ENCODE results near the gene PPP3CA. TPM values are rescaled to one million over a fixed set of nuclear protein-coding genes. Genes with fewer than 3 reads are reported as not detected.

PPP3CA gene
- total and polyA plus RNA-seq, 2 of the 8 experiments (the other 6 are each of a cell fraction or from before 2014, with no cell fraction given), result 7.9 to 35.0 TPM

GRCh38 chr4:101119141-101119540, 228.2 kb downstream of the PPP3CA start:
- H3K4me1 ChIP-seq (replicated peaks in 1 of 4; ENCODE audit: control insufficient read depth in 3 of 4, insufficient read depth in 4 of 4, low read length in 3 of 4), result no peaks in the 10 kb centered on the region
- POLR2A ChIA-PET (ENCODE audit: partially characterized antibody), result no interaction called here
- FAIRE-seq (peak; percentile 79), DNase-seq (ENCODE audit: low read depth in 1 of 2, low spot score in 2 of 2) (no peak)
- H4K5ac ChIP-seq (ENCODE audit: insufficient read length, low read depth, low read length), result no peak overlapping the region
- H3K56ac ChIP-seq (replicated peaks; ENCODE audit: insufficient read length, low read depth, low read length), result no peak overlapping the region
- no peaks in the 10 kb centered on the region for H3K79me1 ChIP-seq (ENCODE audit: low read depth, low read length)
- H3K4me3 ChIP-seq (ENCODE audit: extremely low read depth in 1 of 4, insufficient read depth in 2 of 4, low read depth in 3 of 4, low read length in 4 of 4), result no peak overlapping the region
- H3K4me2 ChIP-seq (ENCODE audit: insufficient read depth in 1 of 2, low read depth in 2 of 2, low read length in 2 of 2), result no peak overlapping the region
- no peak overlapping the region for H2BK15ac ChIP-seq (ENCODE audit: low read length)
- no peak overlapping the region for H2AK5ac ChIP-seq (ENCODE audit: low read depth, low read length)
- no peak overlapping the region for H2BK120ac ChIP-seq (replicated peaks; ENCODE audit: low read depth, low read length)
- no peaks in the 10 kb centered on the region for H4K20me1 ChIP-seq (replicated peaks in 1 of 2; ENCODE audit: control insufficient read depth in 1 of 2, insufficient read depth in 2 of 2, low read length in 2 of 2)
- no peaks in the 10 kb centered on the region for H3K9me3 ChIP-seq (ENCODE audit: insufficient read depth in 2 of 2, low read depth in 1 of 2, low read length in 1 of 2)
- no peak overlapping the region for H3K9ac ChIP-seq (replicated peaks in 1 of 4; ENCODE audit: extremely low read depth in 1 of 4, low read depth in 3 of 4, low read length in 3 of 4)
- no peak overlapping the region for H3K18ac ChIP-seq (ENCODE audit: extremely low read depth, low read length)
- no peak overlapping the region for H3K14ac ChIP-seq (ENCODE audit: insufficient read length)
- CTCF ChIA-PET (ENCODE audit: partially characterized antibody), result no interaction called here
- H3K36me3 ChIP-seq (ENCODE audit: control insufficient read depth in 2 of 4, insufficient read depth in 4 of 4, low read length in 3 of 4), result no peaks in the 10 kb centered on the region
- no peak overlapping the region for H4K91ac ChIP-seq (replicated peaks; ENCODE audit: insufficient read length, low read length)
- 89% methylated on average over 3 of the region's 3 CpGs; no CpG with 5 or more reads in 1 of the 2 experiments for WGBS, 2 experiments (ENCODE audit: extremely low coverage in 1 of 2, insufficient coverage in 1 of 2, insufficient read length in 1 of 2, insufficient replicate concordance in 2 of 2, low coverage in 1 of 2, low lambda C conversion rate in 2 of 2, missing lambda C conversion rate in 1 of 2)
- H3K23me2 ChIP-seq (ENCODE audit: low read depth, low read length), result no peaks in the 10 kb centered on the region
- no peak overlapping the region for H2BK20ac ChIP-seq (ENCODE audit: low read length)
- no peak overlapping the region for H3K23ac ChIP-seq (ENCODE audit: insufficient read length)
- H3K27ac ChIP-seq (ENCODE audit: low read depth, low read length), result no peak overlapping the region
- TF ChIP-seq RNF2 (IDR thresholded peaks at IDR 0.05; ENCODE audit: borderline replicate concordance, low read depth, low read length, missing control alignments, poor library complexity, severe bottlenecking) (no peak), NANOG (IDR thresholded peaks at IDR 0.05; ENCODE audit: insufficient read depth, low read depth, low read length, poor library complexity, severe bottlenecking) (no peak), SRF (IDR thresholded peaks at IDR 0.05; ENCODE audit: low read depth, low read length) (no peak), CREB1 (IDR thresholded peaks at IDR 0.05) (no peak), RAD21 (IDR thresholded peaks at IDR 0.05 in 1 of 2, conservative IDR thresholded peaks at IDR 0.05 in 1 of 2; ENCODE audit: low read depth in 2 of 2, low read length in 2 of 2) (no peak), RXRA (IDR thresholded peaks at IDR 0.05; ENCODE audit: insufficient read depth, low read depth, low read length) (no peak), EZH2 (IDR thresholded peaks at IDR 0.05; ENCODE audit: low read depth, low read length, severe bottlenecking) (no peak), MAFK (IDR thresholded peaks at IDR 0.05; ENCODE audit: low read depth, low read length) (no peak), SIN3A (conservative IDR thresholded peaks at IDR 0.05 in 1 of 2, IDR thresholded peaks at IDR 0.05 in 1 of 2; ENCODE audit: low read depth in 1 of 2, low read length in 2 of 2) (no peak), SIRT6 (IDR thresholded peaks at IDR 0.05; ENCODE audit: low read length) (no peak)
- no peaks in the 10 kb centered on the region for H3K27me3 ChIP-seq (replicated peaks in 1 of 4; ENCODE audit: control insufficient read depth in 3 of 4, extremely low read depth in 1 of 4, insufficient read depth in 3 of 4, low read length in 3 of 4)
- no peak overlapping the region for H2AFZ ChIP-seq (ENCODE audit: low read length)
- no peaks in the 10 kb centered on the region for H3K79me2 ChIP-seq (ENCODE audit: control insufficient read depth in 1 of 2, insufficient read depth in 2 of 2, low read length in 2 of 2)
- no peak overlapping the region for H2BK5ac ChIP-seq (ENCODE audit: low read depth, low read length)
- no peak overlapping the region for H4K8ac ChIP-seq (ENCODE audit: extremely low read depth, insufficient read depth, low read length)
- H2BK12ac ChIP-seq (ENCODE audit: low read depth, low read length), result no peak overlapping the region
- H3K4ac ChIP-seq (replicated peaks; ENCODE audit: insufficient read length, low read depth, low read length), result no peak overlapping the region

All from H1 (cell line).